ENCODE results near the gene MIGA1.
"Not testable (repeated sequence)": the region's sequence is repeated elsewhere in the genome, so short reads cannot be mapped to it uniquely, and the experiment has no call there.

The MIGA1 gene

GRCh38 chr1:77802026-77802425 lies 22.6 kb downstream of the MIGA1 start:
- DNase-seq = no peak

- no peak for DNase-seq
These were observed 23.9 kb downstream of the MIGA1 start for GRCh38 chr1:77803371-77803770.

GRCh38 chr1:77809787-77810462 lies 30.5 kb downstream of the MIGA1 start:
- not testable (repeated sequence) for DNase-seq

GRCh38 chr1:77811589-77811988 lies 32.1 kb downstream of the MIGA1 start:
- not testable (repeated sequence) for DNase-seq

- DNase-seq = no peak
These were observed 38.1 kb downstream of the MIGA1 start for GRCh38 chr1:77817368-77818209.

- DNase-seq = no peak
These were observed 40.7 kb downstream of the MIGA1 start for GRCh38 chr1:77820121-77820520.

- DNase-seq = no peak
These were observed 44.6 kb downstream of the MIGA1 start for GRCh38 chr1:77824079-77824478.

- no peak for DNase-seq
These were observed 45.2 kb downstream of the MIGA1 start for GRCh38 chr1:77824694-77825093.

GRCh38 chr1:77825131-77825709 lies 45.8 kb downstream of the MIGA1 start:
- DNase-seq = peak; percentile 43 to 74 (median 68)

- not testable (repeated sequence) for DNase-seq
These were observed 47.4 kb downstream of the MIGA1 start for GRCh38 chr1:77826851-77827250.

GRCh38 chr1:77828098-77828497 lies 48.6 kb downstream of the MIGA1 start:
- no peak for DNase-seq

GRCh38 chr1:77829851-77830250 lies 50.4 kb downstream of the MIGA1 start:
- no peak for DNase-seq

GRCh38 chr1:77830946-77831345 lies 51.5 kb downstream of the MIGA1 start:
- no peak for DNase-seq

GRCh38 chr1:77831566-77831965 lies 52.1 kb downstream of the MIGA1 start:
- DNase-seq = no peak

- no peak for DNase-seq
These were observed 52.7 kb downstream of the MIGA1 start for GRCh38 chr1:77831976-77832711.

- DNase-seq = no peak
These were observed 53.5 kb downstream of the MIGA1 start for GRCh38 chr1:77832901-77833300.

GRCh38 chr1:77833521-77834100 lies 54.2 kb downstream of the MIGA1 start:
- no peak for DNase-seq

- no peak for DNase-seq
These were observed 55.4 kb downstream of the MIGA1 start for GRCh38 chr1:77834771-77835334.

- DNase-seq = no peak
These were observed 62.1 kb downstream of the MIGA1 start for GRCh38 chr1:77841574-77841973.

GRCh38 chr1:77845951-77846350 lies 66.5 kb downstream of the MIGA1 start:
- no peak for DNase-seq

GRCh38 chr1:77846966-77847365 lies 67.5 kb downstream of the MIGA1 start:
- no peak for DNase-seq

- DNase-seq = peak in 2 of 3 donors; percentile 2 to 7
These were observed 68.2 kb downstream of the MIGA1 start for GRCh38 chr1:77847621-77848080.

Measured in suppressor macrophage treated with lipopolysaccharide for 1 hour (primary cell).